Left renal cortex interstitium (tissue), 4 donors: Measurements from ENCODE around the gene CEP57L1. TPM values are rescaled to one million over a fixed set of nuclear protein-coding genes. Genes with fewer than 3 reads are reported as not detected.

Experiments used
- DNase-seq, 4 donors: peaks; one replicate each; pipeline ENCODE4 v3.0.0-alpha.2; 2013; ENCODE audit warnings: low read depth in 4 of 4, low spot score in 2 of 4, missing footprints in 1 of 4
- polyA plus RNA-seq, 4 donors: library from polyadenylated mRNA; unstranded; fragments of 120-200 nt; gene quantifications; one replicate each; pipeline ENCODE4 v1.2.1, GENCODE V29; 2013; ENCODE audit not compliant: insufficient read length in 4 of 4

The CEP57L1 gene
- polyA plus RNA-seq: 10 to 100 TPM; 20.1 to 28.9 (median 26.9) TPM

DNA sequence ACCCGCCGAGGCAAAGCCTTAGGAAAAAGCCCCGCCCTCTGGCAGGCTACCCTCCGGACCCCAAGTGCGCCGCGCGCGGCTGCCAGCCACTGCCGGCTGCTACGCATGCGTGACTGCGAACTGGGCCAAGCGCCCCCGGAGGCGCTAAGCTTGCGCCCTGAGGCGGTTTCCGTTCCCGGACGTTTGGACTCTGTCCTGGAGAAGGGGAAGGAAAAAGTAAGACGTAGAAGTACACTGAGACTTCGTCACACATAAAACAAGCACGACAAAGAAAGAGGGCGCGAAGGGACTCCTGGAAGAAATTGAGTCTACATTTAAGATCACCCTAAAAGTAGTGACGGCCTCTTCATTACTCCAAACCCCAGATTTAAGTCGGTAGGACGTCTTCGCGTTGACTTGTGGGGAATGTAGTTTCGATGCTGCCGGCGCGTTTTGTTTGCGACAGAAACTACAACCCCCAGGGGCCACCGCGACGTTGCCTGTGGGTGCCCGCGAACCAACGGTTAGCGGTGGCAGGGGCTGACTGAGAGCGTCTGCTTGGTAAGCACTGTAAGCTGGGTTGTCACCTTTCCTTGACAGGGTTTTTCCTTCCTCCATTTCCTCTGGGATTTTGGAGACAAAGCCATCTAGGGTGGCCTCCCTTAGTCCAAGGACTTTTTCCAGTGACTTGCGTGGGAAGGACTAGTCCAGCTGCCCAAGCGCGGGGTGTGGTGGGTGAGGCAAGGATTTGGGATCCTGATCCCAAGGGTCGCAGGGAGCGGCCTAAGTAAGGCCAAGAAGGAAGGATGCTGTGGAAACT, at the start of gene CEP57L1:
TSS of gene CEP57L1 (plus strand) at position 472 of the 799 bp plus-strand sequence. CDS start 49,715 bp downstream, outside the sequence.
- DNase-seq: peak; percentile 96 to 99 (median 96)

DNA sequence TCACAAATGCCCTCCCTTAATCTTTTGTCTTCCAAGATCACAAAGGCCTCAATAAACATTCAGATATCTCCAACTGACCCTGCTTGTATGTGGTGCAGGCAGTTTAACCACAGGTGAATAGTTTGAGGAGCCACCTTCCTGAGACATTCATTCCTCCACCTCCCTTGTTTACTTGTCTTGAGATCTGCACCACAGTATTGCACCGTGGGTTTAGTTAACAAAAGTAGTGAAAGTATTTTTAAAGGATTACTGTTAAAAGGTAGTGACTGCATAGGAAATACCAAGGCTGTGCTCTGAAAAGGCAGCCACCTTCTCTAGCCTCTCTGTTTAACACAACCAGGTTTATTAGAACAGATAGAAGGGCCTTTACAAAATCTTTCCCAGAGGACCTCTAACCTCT, 47.1 kb upstream of the CEP57L1 start:
- DNase-seq: no peak

DNA sequence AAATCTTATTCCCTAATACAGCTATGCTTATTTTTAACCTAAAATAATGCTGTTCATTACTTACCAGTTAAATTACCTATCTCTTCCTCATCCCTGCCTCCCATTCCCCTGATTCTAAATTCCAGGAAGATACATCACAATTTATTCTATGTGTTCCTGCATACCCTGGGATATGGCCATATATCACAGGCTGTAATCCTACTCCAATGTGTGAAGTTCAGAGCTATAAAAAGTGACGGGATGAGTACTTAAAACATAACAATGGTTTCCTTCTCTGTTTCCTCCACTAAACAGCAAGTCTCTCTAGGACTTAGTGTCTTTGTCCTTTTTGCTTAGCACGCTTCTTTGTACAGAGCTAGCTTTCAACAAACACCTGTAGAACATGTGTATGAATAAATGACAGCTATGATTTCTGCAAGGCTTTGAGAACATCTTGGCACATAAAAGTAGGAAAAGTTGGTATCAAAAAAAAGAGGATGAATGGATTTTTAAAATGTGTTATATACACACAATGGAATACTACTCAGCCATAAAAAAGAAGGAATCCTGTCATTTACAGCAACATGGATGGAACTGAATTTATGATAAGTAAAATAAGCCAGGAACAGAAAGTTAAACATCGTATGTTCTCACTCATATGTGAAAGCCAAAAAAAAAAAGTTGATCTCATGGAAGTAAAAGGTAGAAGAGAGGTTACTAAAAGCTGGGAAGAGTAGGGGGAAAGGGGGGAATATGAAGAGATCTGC, 46.5 kb upstream of the CEP57L1 start:
- no peak for DNase-seq

DNA sequence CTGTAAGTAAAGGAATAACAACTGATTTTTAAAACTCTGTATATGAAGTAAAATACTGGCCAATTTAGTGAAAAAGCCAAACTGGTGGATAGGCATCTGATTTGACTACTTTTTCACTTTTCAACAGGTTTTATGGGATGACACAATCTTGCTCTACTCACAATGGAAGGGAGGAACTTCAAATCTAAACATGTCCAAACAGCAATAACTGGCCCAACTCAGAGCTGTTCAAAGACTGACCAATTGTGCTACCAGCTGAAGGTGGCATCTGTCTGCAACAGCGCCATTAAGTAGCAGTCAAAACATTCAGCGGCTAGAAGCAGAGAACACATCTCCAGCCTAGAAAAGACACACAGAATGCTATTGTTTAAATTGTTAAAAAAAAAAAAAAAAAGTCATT, 45.3 kb upstream of the CEP57L1 start:
- DNase-seq: no peak

DNA sequence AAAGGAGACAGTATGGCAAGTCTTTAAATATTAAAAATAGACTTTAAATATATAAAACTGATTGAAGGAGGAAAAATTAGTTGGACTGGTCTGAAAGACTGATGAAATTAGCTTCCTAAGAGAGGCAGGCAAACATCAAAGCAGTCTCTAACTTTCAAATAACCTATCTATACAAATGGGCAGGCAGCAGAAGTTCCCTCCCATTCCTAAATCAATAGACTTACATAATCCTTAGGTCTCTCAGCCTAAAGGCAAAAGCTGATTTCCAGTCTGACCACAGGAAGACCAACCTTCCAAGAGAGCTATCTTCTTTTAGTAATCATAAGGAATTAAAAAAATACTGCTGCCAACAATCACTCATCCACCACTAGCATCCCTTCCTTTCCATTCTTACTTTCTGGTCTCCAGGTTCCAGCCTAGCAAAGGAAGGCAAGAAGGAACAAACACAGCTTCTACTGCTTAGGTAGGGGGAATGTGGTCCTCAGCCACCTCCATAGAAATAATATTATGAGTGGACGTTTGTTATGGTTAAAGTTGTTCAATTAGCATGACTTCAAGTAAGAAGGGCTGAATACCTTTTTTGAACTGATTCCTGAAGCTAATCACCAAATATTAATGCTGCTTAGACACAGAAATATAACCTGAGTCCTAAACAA, 44.7 kb upstream of the CEP57L1 start:
- no peak for DNase-seq

DNA sequence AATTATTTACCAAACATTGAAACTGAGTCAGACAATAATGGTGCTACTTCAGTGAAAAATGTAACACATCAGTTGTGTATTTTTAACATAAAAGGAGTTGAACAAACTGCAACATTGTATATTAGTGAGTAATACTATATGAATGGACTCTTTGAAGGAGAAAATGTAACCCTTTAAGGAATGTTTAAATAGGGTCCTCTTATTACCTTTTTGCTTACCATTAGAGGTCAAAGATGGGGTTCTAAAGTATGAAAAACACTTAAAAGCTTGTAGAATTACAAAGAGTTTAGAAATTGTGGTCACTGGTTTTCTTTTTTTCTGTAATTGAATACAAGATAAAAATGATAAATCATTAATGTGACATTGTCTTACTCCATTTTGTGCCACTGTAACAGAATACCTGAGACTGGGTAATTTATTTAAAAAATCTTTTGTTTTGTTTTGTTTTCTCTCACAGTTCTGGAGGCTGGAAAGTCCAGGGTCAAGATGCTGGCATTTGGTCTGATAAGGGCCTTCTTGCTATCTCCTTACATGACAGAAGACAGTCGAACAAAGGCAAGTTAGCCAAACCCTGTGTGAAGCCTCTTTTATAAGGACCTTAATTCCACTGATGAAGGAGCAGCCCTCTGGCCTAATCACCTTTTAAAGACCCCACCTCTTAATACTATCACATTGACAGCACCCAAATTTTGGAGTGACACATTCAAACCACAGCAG, 43.8 kb upstream of the CEP57L1 start:
- DNase-seq: no peak

DNA sequence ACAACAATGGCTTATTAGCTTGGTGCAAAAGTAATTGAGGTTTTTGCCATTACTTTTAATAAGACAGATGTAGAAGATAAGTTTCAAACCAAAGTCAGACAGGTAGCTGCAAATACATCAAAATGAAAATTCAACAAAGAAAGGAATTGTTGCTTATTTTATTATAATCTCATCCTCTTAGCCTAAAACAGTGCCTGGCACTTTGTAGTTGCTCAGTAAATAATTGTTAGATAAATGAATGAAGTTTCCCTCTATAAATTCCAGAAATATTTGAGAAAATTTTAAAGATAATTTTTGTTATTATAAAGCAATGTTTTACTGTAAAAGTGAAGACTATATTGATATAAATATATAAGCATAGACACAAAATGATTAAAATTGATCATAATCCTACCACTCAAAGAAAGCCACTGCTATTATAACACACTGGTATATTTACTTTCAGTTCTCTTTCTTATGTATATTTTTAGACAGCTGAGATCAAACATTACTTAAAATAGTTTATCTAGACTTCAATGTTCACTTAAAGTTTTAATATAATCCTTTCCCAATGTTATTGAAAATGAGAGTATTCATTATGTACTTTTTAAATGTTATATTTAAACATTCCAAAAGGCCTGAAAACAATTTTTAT, 43.2 kb upstream of the CEP57L1 start:
- DNase-seq: no peak

DNA sequence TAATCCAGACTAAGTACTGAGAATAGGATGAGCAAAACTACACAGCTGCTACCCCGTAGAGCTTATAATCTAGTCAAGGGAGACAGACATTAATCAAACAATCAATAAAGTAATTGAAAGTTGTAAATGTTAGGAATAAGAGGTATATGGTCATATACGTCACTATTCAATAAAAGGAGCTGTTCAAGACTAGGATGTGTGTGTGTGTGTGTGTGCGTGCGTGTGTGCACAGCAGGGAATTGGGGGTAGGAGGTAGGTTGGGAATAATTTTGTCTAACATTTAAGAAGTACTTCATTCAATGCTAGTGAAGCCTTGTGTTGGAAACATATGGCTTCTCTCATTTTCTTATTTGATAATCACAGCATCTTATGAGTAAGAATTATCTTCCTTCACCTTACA, 42.5 kb upstream of the CEP57L1 start:
- DNase-seq: no peak

DNA sequence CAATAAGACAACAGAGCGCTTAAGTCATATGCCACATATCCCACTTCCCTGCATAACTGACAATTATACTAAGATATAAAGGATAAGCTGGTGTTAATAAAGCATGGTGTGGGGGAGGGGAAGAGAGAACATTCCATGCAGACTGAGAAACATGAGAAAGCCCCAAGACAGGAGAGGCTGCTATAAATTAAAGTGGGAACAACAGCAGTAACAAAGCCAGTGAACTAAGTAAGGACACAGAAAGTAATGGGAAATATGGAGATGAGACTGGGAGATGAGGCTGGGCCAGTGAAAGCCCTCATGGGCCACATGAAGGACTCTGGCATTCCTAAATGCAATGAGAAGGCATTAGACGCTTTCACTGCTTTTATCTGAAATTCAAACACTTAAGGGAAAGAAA, 42.0 kb upstream of the CEP57L1 start:
- DNase-seq: peak in 3 of 4 donors; percentile 37 to 57 (median 39)

DNA sequence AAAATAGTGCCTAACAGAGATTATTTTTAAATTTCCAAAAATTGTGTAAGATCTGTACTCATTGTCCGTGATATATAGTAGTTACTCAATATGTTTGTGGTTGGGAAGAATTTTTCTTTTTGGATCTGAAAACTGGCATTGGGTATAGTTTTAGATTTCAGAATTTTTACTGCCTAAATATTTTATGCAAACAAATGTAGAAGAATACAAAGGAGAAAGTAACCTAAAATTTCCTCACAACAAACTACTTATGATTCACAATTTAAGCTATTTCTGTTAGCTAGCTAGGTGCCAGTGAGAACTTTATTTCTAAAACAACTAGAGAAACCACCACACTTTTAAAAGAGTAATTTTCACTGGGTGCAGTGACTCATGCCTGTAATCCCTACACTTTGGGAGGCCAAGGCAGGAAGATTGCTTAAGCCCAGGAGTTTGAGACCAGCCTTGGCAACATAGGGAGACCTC, 39.5 kb upstream of the CEP57L1 start:
- no peak for DNase-seq

DNA sequence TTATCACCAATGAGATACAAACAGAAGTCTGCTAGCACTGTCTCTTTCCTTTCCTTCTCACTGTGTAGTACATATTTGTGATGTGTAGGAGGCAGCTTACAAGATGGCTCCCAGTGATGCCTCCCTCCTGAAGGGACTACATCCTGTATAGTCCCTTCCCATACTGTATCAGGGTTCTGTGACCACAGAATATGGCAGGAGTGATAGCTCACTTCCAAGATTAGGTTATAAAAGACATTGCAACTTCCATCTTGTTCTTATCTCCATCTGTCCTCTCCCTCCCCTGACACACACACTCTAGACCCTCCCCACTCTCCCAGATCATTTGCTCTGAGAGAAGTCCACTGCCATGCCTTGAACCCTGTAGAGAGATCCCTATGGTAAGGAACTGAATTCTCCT, 38.6 kb upstream of the CEP57L1 start:
- no peak for DNase-seq

DNA sequence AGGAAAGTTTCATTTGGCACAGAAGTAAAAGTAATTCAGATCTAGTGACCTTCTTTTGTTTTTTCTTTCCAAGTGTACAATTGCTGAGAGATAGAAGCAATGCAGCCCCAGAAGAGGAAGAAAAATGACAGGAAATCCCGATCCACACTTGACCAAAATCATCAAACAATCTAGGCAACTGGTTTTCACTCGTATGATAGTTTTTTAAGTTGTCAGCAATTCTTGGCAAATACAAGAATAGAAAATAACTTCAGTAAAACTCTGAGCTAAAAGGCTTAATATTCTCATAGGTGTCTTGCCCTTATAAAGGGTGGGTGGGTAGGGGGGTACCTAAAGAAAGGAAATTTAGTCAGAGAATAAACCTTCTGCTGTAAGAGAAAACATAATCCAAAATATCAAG, 36.7 kb upstream of the CEP57L1 start:
- no peak for DNase-seq

DNA sequence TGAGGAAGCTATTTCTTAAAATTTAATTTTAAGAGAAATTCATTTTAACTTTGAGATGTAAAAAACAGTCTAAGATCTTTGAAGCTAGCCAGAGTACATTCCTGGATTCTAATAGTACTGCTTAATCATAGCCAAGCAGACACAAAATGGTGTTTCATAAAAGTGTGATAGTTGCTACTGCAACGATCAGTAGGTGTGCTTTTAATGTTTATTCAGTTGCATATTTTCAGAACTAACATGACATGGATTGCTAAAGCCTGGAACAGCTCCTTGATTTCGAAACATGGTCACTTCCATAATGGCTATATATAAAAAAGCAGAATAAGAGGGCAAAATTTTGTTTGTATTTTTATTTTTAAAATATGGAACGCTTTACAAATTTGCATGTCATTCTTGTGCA, 36.2 kb upstream of the CEP57L1 start:
- DNase-seq: no peak

DNA sequence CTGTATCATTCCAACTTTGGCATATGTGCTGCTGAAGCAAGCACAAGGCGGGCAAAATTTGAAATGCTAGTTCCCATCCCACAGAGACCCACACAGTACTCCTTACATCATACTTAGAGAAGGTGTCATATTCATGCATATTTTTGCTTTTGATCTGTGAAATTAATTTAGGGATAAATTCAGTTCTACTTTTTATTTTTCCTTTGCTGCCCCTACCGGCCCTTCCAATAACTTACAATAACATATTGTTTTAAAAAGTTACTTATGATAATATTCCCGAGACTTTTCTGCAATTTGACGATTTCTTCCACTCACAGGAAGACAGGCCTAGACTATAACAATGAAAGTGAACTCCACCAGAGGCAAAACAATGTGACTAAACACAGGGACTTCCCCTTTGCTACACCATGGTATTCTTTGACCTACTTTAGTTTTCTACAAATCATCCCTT, 35.7 kb upstream of the CEP57L1 start:
- no peak for DNase-seq

DNA sequence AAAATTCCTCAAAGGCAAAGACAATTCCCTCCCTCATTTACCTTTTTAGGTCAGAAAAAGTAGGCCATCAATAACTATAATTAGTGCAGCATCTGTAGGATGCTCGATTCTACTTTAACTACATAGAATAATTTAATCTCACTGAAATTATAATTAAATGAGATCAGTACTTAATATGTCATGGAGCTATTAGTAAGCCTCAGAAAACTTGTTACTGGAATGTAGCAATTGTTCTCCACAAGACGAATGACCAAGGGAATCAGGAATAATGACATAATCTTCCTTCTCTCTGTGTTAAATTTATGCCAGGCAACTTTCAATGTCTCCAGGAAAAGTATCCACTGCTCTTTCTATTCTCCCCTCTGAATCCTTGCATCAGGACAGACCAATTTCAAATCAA, 34.7 kb upstream of the CEP57L1 start:
- DNase-seq: no peak

DNA sequence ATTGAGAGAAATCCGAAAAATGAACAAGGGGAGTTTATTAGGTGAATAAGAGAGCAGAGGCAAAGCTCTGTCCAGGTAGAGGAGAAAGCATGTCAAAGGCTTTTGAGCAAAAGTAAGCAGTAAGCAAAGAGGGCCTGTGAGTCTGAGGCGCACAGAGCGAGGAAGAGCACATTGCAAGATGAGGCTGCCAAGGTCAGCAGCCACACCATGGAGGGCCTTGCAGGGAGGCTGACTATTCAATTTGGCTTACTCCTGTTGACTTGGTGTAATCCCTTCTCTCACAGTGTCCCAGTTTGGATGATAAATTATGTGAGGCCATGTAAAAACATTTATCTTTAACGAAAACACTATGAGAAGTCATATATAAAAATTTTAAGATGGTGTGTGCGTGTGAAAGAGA, 33.1 kb upstream of the CEP57L1 start:
- DNase-seq: no peak

DNA sequence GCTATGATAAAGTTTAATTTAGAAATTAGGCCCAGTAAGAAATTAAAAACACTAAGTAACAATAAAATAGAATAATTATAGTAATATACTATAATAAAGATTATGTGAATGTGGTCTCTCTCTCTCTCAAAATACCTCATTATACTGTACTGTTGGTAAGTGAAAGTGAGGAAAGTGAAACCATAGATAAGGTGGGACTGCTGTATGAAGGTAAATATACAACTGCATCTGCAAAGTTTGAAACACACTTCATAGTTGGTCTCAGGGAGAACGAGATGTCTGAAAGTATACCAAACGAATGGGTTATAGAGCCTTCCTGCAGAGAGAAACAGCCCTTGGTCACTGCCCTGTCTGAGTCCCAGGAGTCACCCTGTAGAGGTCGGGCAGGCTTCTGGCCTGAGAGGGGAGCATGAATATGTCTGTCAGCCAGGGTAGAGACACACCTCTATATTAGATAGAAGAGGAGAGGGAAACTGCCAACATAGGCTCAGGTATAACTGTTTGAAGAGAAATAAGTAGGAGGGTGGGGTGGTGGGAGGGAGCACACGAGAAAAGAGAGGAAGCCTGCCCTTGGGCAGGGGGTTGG, 32.4 kb upstream of the CEP57L1 start:
- no peak for DNase-seq

DNA sequence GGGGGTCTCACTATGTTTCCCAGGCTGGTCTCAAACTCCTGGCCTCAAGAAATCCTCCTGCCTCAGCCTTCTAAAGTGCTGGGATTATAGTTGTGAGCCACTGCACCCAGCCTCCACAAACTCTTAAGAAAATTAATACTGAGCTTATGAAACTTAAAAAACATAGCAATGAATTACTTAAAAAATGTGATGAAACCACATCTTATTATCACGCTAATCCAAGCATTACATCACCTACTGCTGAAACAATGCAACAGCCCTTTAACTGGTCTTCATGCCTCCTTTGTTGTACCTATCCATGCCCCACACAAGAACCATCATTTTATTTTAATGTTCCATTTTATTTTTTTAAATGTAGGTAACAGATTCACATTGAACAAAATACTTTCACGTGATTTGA, 25.6 kb upstream of the CEP57L1 start:
- DNase-seq: no peak

DNA sequence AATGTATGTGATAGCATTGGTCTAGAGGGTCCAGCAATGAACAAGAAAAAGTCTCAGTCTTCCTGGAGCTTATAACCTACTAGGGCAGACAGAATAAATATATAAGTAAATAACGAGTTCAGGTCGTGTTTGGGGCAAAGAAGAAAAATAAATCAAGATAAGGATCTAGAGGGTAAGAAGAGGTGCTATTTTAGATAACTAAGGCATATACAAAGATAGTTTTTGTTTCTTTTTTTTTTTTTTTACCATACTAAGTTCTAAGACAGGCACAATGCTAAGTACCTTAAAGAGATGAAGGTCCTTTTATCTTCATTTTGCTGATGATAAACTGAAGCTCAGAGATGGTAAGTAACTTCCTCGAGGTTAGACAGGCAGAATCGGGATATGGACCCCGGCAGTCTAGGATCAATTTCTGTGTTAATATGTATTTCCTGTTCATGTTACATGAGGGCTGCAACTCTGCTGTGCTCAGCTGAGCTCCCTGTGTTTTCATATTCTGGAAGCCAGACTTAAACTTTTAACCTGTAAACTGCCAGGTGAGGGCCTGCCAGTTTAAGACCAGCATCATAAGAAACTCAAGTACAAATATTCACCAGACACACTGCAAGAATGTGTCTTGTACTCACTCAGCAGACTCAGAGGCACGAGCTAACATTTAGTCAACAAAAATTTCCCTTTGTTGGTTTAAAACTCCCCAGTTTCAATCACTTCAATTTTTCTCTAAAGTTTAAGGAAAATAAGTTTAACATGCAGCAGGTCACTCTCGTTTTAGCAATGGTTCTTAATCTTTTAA, 24.0 kb upstream of the CEP57L1 start:
- DNase-seq: no peak
